H54 (cell line): ENCODE results near the gene MARCHF9.

Experiments used
- DNase-seq: peaks from one replicate; pipeline ENCODE4 v3.0.0; 2011; ENCODE audit warnings: low spot score, mixed read lengths; ENCODE audit not compliant: insufficient read length
- FAIRE-seq: peaks from 3 replicates; lab custom pipeline; 2011; peaks lifted over from hg19 to GRCh38; lab: Jason Lieb, UNC
- POLR2A ChIP-seq: IDR thresholded peaks from 2 replicates; pipeline ENCODE4 v1.6.1; 2011; ENCODE audit warnings: low read depth, mild to moderate bottlenecking, low read length

The MARCHF9 gene

DNA sequence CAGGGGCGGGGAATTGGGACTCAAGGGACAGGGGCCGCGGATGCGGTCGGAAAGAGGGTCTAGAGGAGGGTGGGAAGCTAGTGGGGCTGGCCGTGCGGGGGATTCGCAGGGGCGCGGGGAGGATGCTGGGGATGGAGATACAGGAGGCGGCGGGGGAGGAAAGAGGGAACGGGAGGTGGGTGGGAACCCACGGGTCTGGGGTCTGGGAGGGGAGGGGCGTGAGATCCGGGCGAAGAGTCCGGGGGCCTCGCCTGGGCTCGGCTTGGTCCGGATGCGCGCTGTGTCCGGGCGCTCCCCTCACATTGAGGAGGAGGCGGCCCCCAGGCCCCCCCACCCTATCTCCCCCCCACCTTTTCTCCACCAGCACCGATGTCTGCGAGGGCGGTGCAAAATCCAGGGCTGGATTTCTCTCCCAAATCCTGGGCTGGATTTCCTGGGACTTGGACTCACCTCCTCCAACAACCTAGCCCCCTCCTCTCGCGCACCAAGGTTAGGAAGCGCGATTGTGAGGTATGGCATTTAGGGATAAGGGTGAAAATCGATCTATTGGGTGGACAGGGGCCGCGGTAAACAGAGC, 16.2 kb upstream of the MARCHF9 start, which contains the start of gene AGAP2:
AGAP2 (minus strand) TSS at position 82 of the 577 bp plus-strand sequence. CDS start 496 bp downstream, outside the sequence.
- no peak for FAIRE-seq
- no peak for DNase-seq
- TF ChIP-seq POLR2A, result no peak

DNA sequence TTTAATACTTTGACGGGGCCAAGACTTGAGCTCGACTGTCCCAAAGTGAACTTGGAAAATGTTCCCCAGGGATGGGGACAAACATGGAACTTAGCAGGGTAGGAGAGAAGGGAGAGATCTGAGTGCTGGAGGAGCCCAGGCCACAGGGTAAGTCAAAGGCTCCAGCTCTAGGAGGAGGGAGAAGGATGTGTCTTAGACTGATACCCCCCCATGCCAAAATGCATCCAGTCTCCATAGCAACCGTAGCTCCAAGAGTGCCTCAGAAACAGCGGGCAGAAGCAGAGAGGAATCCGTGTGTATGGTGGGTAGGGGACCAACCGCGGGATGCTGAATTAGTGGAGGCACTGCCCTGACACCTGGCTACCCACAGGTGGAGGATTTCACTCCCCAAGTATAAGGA, 15.5 kb upstream of the MARCHF9 start:
- FAIRE-seq (no peak), DNase-seq (no peak)
- TF ChIP-seq POLR2A, result no peak

GRCh38 chr12:57739914-57740538, 14.9 kb upstream of the MARCHF9 start:
- DNase-seq (no peak), FAIRE-seq (no peak)
- TF ChIP-seq POLR2A, result no peak

DNA sequence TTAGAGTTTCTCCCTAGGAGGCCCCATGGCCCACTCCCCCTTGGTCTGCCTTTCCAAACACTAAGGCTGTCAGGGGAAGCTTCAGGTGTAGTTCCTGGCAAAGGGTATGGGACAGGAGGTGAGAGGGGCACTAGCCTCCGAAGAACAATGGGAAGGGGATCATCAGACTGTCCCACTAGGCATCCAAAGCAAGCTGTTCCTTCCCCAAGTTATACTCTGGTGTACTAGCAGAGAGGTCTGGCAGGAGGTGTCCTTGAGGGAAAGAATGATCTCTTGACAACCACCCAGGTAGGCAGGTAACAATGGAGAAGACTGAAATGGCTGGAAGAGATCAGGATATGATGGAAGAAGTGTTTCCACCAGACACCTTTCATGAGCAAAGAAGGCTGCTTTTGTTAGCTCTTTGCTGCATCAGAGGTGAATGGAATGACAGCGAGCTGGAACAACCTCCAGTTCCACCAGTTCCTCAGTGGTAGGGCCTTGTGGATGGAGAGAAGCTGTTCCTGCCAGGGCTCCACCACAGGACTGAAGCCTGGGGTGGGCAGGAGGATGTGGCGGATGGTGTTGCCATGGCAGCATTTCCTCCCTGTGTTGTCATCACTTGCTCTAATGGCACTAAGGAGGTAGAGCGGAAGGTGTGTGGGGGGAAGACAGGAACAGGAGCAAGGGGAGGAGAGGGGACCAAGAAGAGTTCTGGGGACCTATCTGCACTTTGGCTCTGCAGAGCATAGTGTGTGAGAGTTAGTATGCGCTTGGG, 14.1 kb upstream of the MARCHF9 start:
- DNase-seq (no peak), FAIRE-seq (no peak)
- TF ChIP-seq POLR2A, result no peak

DNA sequence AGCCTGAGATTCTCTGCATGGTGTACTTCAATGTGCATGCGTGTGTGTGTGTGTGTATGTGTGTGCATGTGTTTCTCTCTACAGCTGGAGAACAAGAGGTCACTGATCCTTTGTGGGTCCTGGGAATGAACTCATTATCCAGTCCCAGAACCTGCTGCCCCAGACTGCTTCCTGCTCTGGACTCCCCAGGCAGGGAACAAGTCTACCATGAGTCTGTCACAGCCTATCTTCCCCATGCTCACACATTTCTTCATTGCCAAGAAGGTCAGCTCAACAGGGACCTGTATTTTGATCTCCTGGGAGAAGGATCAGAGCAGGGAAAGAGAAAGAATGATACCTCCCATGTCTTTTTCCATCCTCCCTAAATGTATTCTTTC, 13.5 kb upstream of the MARCHF9 start:
- no peak for DNase-seq
- no peak for FAIRE-seq
- no peak for TF ChIP-seq POLR2A

DNA sequence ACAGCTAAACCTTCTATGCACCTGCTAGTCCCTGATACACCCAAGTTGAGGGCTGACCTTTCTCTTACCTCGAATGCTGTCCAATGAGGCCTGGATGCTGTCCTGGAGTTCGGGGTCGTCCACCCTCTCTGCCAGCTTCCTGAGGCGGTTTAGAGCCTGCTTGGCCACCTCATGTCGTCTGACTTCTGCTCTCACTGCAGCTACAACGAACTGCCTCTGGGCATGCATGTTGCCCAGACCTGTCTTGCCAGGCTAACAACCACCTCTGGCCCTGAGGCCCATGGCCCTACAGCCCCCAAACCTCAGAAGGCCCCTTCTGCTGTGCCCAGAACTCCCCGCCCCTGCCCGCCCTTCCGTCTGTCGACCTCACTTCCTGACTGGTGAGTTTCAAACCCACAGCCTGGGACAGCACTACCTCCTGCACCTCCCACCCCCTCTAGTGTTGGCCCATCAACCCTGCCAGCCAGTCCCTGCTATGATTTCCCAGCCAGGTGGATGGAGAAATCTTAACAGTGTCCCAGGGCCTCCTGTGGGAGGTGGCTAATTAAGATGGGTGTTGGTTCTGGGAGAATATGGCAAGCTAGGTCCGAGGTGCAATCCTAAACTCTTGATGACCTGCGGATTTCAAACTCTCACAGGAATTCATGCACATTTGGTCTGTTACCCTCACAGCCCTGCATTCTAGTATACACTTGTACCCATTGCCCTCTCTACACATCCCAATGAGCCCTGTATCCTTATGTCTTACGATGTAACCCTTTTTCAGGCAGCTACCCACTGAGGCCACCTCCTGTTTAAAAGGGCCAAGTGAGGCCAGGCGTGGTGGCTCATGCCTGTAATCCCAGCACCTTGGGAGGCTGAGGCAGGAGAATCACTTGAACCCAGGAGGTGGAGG, 12.8 kb upstream of the MARCHF9 start:
- TF ChIP-seq POLR2A, result no peak
- FAIRE-seq, result no peak
- DNase-seq, result no peak

DNA sequence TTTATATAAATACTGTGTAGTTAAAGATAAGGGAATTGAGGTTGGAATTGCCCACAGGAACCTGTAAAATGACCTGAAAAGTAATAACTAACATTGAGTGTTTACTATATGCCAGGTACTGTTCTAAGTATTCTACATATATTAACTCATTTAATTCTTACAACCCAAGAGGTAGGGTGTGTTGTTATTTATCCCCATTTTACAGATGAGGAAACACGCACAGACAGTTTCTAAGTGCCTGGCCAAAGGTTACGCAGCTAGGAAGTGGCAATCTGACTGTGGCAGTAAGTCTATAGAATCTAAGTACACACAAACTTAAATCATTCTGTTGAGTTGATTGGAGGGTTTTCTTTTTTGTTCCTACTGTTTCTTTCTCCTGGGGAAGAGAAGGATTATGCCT, 11.1 kb upstream of the MARCHF9 start:
- TF ChIP-seq POLR2A, result no peak
- DNase-seq (no peak), FAIRE-seq (no peak)

DNA sequence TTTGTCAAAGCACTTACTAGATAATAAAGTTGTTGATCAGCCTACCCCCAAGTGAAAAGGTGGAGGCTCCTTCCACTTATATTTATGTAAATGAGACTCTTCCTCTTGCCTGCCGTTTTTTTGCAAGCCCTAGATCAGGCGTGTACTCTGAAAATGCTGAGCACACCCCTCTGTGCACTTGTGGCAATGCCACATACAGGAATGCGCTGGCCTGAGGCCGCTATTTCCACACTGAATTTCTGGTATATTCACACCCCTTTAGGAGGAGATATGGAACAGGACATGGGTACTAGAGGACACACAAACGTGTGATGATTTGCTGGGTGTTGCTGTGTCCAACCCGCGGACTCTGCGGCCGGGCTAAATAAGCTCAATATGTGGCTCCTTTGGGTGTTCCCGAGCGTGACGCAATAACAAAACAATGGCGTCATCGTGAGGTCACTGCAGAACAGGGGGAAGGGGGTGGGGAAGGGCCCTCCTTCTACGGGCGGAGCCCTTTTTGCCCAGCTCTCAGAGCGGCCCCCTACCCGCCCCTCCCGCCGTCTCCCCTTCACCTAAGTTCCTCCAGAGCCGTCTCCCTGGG, 10.6 kb upstream of the MARCHF9 start:
- FAIRE-seq, result no peak
- DNase-seq, result no peak
- TF ChIP-seq POLR2A, result 0 out of 2 replicates have a peak, but pooled peaks have one; percentile 13

GRCh38 chr12:57744777-57745484, 10.0 kb upstream of the MARCHF9 start, which contains the start of gene TSPAN31:
TSPAN31 (plus strand) TSS chr12:57745039; CDS start chr12:57745155, 116 bp downstream.
- 0 out of 2 replicates have a peak, but pooled peaks have one; percentile 16 for TF ChIP-seq POLR2A
- peak; percentile 81 for FAIRE-seq
- peak; percentile 92 for DNase-seq

DNA sequence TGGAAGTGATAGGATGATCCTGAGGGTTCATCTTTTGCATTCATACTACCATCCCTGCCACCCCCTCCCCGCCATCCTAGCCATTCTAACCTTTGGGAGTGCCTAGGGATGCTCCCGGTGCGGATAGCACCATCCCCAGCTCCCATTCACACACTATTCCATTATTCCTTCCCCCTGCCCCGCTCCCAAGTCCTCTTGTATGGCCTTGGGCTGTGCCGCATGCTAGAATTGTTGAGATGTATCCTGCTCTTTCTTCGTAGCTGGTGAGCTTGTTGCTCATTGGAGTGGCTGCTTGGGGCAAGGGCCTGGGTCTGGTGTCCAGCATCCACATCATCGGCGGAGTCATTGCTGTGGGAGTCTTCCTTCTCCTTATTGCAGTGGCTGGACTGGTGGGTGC, 9.4 kb upstream of the MARCHF9 start:
- TF ChIP-seq POLR2A, result 0 out of 2 replicates have a peak, but pooled peaks have one; percentile 1
- FAIRE-seq (no peak), DNase-seq (no peak)

- FAIRE-seq (no peak), DNase-seq (no peak)
- no peak for TF ChIP-seq POLR2A
Measured at GRCh38 chr12:57746025-57746424, 8.9 kb upstream of the MARCHF9 start.

- TF ChIP-seq POLR2A, result no peak
- no peak for DNase-seq
- FAIRE-seq, result no peak
Measured at GRCh38 chr12:57749061-57749460, 5.8 kb upstream of the MARCHF9 start.
